NCI-H82 (cell line): ENCODE data around the gene CDH26.

Source experiments
- DNase-seq: peaks from one replicate; lab custom pipeline; 2025; lab: John Stamatoyannopoulos, UW

The CDH26 gene

GRCh38 chr20:60013296-60014139, 55.3 kb downstream of the CDH26 start:
- no peak for DNase-seq

GRCh38 chr20:60016406-60016805, 58.2 kb downstream of the CDH26 start:
- DNase-seq = no peak

GRCh38 chr20:60020251-60020650, 62.0 kb downstream of the CDH26 start:
- no peak for DNase-seq

GRCh38 chr20:60021104-60021503, 62.9 kb downstream of the CDH26 start:
- DNase-seq = no peak

GRCh38 chr20:60022849-60023248, 64.6 kb downstream of the CDH26 start:
- DNase-seq = no peak

GRCh38 chr20:60024245-60024644, 66.0 kb downstream of the CDH26 start:
- no peak for DNase-seq

GRCh38 chr20:60024801-60025200, 66.6 kb downstream of the CDH26 start:
- no peak for DNase-seq

GRCh38 chr20:60026010-60026409, 67.8 kb downstream of the CDH26 start:
- DNase-seq = no peak

GRCh38 chr20:60030471-60030870, 72.2 kb downstream of the CDH26 start:
- no peak for DNase-seq

- no peak for DNase-seq
These were observed 72.9 kb downstream of the CDH26 start for GRCh38 chr20:60031107-60031506.

- no peak for DNase-seq
These were observed 76.2 kb downstream of the CDH26 start for GRCh38 chr20:60034231-60035110.

- no peak for DNase-seq
These were observed 77.3 kb downstream of the CDH26 start for GRCh38 chr20:60035486-60035885.

- no peak for DNase-seq
These were observed 78.1 kb downstream of the CDH26 start for GRCh38 chr20:60036346-60036745.

- DNase-seq = peak; percentile 17
These were observed 78.7 kb downstream of the CDH26 start for GRCh38 chr20:60036746-60037499.

- no peak for DNase-seq
These were observed 80.3 kb downstream of the CDH26 start for GRCh38 chr20:60038400-60039008.

- no peak for DNase-seq
These were observed 81.3 kb downstream of the CDH26 start for GRCh38 chr20:60039526-60039925.

GRCh38 chr20:60040471-60041162, 82.4 kb downstream of the CDH26 start:
- DNase-seq = no peak

- peak; percentile 82 for DNase-seq
These were observed 83.4 kb downstream of the CDH26 start for GRCh38 chr20:60041436-60042165.

- DNase-seq = no peak
These were observed 85.2 kb downstream of the CDH26 start for GRCh38 chr20:60043435-60043834.

- DNase-seq = peak; percentile 77
These were observed 87.8 kb downstream of the CDH26 start for GRCh38 chr20:60046011-60046413.

GRCh38 chr20:60046436-60046835, 88.2 kb downstream of the CDH26 start:
- DNase-seq = no peak
